Subcutaneous abdominal adipose tissue (tissue), 5 donors: ENCODE data around the gene CPPED1.

Source experiments
- H3K27ac ChIP-seq: one replicate; pipeline ENCODE4 v1.7.0; 2013; ENCODE audit warnings: low read depth, mild to moderate bottlenecking, inconsistent platforms, low read length, moderate library complexity
- H3K27me3 ChIP-seq, 5 donors: one replicate each; pipeline ENCODE4 v1.7.0; 2013; ENCODE audit warnings: low read length in 5 of 5, inconsistent platforms in 1 of 5; ENCODE audit not compliant: control insufficient read depth in 5 of 5, insufficient read depth in 4 of 5
- H3K36me3 ChIP-seq, 5 donors: one replicate each; pipeline ENCODE4 v1.7.0; 2013; ENCODE audit warnings: low read length in 5 of 5; ENCODE audit not compliant: control insufficient read depth in 5 of 5, insufficient read depth in 5 of 5
- H3K4me1 ChIP-seq, 5 donors: one replicate each; pipeline ENCODE4 v1.7.0; 2013; ENCODE audit warnings: low read length in 5 of 5, mild to moderate bottlenecking in 3 of 5, moderate library complexity in 1 of 5; ENCODE audit not compliant: control insufficient read depth in 5 of 5, insufficient read depth in 5 of 5
- H3K4me3 ChIP-seq, 5 donors: one replicate each; pipeline ENCODE4 v1.7.0; 2013; ENCODE audit warnings: low read length in 5 of 5, low read depth in 1 of 5
- H3K9ac ChIP-seq, 5 donors: one replicate each; pipeline ENCODE4 v1.7.0; 2013; ENCODE audit warnings: low read length in 5 of 5, mild to moderate bottlenecking in 4 of 5, moderate library complexity in 3 of 5
- H3K9me3 ChIP-seq, 5 donors: one replicate each; pipeline ENCODE4 v1.7.0; 2013; ENCODE audit warnings: low read length in 5 of 5; ENCODE audit not compliant: control insufficient read depth in 5 of 5
- donor health status: healthy.
- donor health status: healthy.
- donor health status: healthy.
- donor health status: healthy.
- donor health status: healthy.

Gene CPPED1

DNA sequence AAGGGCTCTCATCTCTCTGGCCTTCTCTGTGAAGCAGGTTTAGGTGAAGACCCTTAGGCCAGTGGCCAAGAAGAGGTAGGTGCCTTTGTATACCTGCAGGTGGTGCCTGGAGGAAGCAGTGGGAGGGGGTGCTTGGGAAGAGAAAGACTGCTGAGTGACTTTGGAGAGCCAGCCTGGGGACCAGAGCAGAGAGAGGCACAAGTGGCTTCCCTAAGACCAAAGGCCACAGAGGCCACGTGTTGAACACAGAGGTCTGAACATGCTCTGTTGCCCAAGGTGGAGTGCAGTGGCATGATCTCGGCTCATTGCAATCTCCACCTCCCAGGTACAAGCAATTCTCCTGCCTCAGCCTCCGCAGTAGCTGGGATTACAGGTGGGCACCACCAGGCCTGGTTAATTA is 103.5 kb downstream of the CPPED1 start:
- Histone ChIP-seq H3K27ac (no peak overlapping the region), H3K4me1 (no peaks in the 10 kb centered on the region), H3K27me3 (no peaks in the 10 kb centered on the region)

DNA sequence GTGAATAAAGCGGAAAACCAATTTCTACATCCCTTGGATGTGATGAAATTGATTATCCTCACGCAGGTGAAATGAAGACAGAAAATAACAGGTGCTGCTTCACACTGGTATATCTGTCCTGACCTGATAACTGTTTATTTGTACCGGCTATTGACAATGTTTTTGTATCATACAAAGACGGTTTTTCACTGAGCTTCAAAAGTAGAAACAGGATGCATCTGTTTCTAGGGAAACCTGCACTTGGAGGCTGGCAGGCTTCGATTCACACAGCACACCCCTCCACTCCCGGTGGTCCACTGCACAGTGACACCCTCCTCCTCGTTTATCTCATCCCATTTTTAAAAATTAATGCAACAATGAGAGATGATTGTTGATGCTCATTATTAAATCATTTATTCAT is 104.5 kb downstream of the CPPED1 start:
- Histone ChIP-seq H3K36me3 (peaks cover 0 to 16% (median 5%) of the 10 kb centered on the region in 5 donors), H3K9ac (no peak overlapping the region), H3K27ac (no peak overlapping the region), H3K4me3 (no peak overlapping the region), H3K27me3 (no peaks in the 10 kb centered on the region), H3K4me1 (no peaks in the 10 kb centered on the region), H3K9me3 (no peaks in the 10 kb centered on the region)

More for the DNA sequence above, 103.5 kb downstream of the CPPED1 start:
- Histone ChIP-seq H3K36me3 (peaks cover 0 to 23% (median 9%) of the 10 kb centered on the region in 5 donors), H3K9me3 (no peaks in the 10 kb centered on the region), H3K4me3 (no peak overlapping the region), H3K9ac (no peak overlapping the region)

DNA sequence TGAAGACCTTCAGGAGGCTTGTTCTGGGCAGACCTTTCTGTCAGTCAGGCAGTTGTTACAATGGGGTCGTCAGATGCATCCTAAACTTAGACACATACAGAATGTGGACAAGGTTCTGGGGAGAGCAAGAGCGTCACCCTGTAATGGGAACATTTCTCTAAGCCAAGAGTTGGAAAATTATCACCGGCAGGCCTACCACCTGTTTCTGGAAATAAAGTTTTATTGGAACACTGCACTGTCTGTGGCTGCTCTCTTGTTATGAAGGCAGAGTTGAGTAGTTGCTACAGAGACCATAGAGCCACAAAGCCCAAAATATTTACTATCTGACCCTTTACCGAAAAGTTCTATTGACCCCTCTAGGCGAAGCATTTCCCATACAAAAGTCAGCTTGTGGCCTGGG is 106.2 kb downstream of the CPPED1 start:
- Histone ChIP-seq H3K36me3 (peaks cover 0 to 16% (median 5%) of the 10 kb centered on the region in 5 donors), H3K4me1 (no peaks in the 10 kb centered on the region), H3K9ac (no peak overlapping the region), H3K4me3 (no peak overlapping the region), H3K27ac (no peak overlapping the region), H3K9me3 (no peaks in the 10 kb centered on the region), H3K27me3 (no peaks in the 10 kb centered on the region)

DNA sequence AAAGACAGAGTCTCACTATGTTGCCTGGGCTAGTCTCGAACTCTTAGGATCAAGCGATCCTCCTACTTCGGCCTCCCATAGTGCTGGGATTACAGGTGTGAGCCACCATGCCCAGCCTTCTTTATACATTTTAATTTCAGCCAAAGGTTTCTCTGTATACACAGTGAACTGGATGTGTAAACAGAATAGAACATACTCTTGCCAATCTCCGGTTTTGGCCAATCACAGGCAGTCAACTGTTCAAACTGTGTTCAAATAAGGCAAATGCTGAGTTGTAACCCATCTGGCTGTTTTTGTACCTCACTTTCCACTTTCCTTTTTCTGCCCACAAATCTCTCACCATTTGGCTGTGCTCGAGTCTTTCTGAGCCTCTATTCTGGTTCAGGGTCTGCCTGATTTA is 108.2 kb downstream of the CPPED1 start:
- no peak overlapping the region for H3K27ac ChIP-seq
- H3K4me3 ChIP-seq = no peak overlapping the region
- peaks cover 0 to 5% (median 4%) of the 10 kb centered on the region in 5 donors for H3K36me3 ChIP-seq
- no peaks in the 10 kb centered on the region for H3K27me3 ChIP-seq
- H3K9ac ChIP-seq = no peak overlapping the region
- H3K4me1 ChIP-seq = no peaks in the 10 kb centered on the region
- no peaks in the 10 kb centered on the region for H3K9me3 ChIP-seq

DNA sequence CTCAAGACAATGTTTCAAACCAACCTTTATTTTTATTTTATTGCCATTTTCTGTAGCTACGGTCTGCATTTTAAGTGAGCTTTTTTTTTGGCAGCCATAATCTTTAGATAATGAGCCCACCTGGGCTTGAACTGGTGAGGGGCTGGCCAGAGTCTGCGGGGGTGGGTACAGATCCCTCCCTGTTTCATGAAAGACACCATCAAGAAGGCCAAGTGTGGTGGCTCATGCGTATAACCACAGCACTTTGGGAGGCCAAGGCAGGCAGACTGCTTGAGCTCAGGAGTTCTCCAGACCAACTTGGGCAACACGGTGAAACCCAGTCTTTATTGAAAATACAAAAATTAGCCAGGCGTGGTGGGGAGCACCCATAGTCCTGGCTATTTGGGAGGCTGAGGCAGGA is 113.7 kb downstream of the CPPED1 start:
- Histone ChIP-seq H3K4me1 (no peaks in the 10 kb centered on the region), H3K27me3 (no peaks in the 10 kb centered on the region), H3K27ac (no peak overlapping the region), H3K36me3 (peaks cover 0 to 5% (median 4%) of the 10 kb centered on the region in 5 donors), H3K9ac (no peak overlapping the region), H3K4me3 (no peak overlapping the region), H3K9me3 (no peaks in the 10 kb centered on the region)

DNA sequence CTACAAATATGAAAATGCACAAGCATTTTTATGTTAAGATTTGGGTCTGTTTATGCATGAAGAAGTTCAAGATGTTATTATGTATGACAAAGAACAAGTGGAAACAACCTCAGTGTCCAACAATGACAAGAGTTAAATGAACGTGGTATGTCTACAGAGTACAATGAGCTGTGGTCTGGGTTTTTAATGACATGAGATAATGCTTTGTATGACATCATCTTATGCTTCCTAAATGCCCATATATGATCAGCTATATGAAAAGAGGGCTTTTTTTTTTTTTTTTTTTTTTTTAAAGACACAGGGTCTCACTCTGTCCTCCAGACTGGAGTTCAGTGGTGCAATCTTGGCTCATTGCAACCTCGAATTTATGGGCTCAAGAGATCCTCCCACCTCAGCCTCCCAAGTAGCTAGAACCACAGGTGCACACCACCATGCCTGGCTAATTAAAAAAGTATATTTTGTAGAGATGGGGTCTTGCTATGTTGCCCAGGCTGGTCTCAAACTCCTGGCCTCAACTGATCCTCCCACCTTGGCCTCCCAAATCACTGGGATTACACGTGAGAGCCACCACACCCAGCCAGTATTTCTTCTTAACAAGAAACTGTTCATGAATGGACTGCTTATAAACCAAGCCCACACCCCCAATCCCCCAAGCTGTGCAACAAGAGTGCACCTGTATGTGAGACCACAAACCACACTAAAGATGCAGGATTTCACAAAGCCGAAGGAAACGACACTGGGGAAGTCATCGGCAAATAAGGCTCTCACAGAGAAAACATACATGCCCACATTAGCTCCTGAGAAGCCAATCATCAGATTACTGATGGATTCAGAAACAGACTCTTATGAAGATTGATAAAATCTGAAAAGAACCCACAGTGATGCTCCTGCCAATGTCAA is 114.5 kb downstream of the CPPED1 start:
- Histone ChIP-seq H3K4me1 (no peaks in the 10 kb centered on the region), H3K9ac (no peak overlapping the region), H3K36me3 (peaks cover 0 to 5% (median 4%) of the 10 kb centered on the region in 5 donors), H3K27me3 (no peaks in the 10 kb centered on the region), H3K9me3 (no peaks in the 10 kb centered on the region), H3K4me3 (no peak overlapping the region), H3K27ac (no peak overlapping the region)

DNA sequence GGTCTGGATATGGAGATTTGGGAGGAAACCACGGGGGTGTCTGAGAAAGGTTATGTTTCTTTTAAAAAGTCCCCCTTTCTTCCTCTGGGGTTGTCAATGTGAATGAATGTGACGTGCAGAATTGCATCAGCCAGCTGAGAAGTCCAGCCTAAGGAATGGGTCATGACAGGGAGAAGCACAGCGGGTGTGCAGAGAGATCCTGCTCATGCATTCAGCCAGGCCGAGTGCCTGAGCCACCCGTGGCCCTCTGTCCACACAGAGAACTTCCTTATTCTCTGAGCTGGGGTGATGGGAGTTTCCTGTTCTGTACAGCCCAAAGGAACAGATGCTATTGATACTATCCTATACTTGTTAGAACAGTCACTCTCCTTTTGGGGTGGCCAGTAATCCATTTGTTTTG is 117.9 kb downstream of the CPPED1 start:
- Histone ChIP-seq H3K27me3 (no peaks in the 10 kb centered on the region), H3K36me3 (peaks cover 0 to 2% (median 0%) of the 10 kb centered on the region in 5 donors), H3K9me3 (no peaks in the 10 kb centered on the region), H3K4me1 (peaks cover 2 to 8% (median 7%) of the 10 kb centered on the region in 5 donors), H3K27ac (no peak overlapping the region), H3K4me3 (no peak overlapping the region), H3K9ac (no peak overlapping the region)

DNA sequence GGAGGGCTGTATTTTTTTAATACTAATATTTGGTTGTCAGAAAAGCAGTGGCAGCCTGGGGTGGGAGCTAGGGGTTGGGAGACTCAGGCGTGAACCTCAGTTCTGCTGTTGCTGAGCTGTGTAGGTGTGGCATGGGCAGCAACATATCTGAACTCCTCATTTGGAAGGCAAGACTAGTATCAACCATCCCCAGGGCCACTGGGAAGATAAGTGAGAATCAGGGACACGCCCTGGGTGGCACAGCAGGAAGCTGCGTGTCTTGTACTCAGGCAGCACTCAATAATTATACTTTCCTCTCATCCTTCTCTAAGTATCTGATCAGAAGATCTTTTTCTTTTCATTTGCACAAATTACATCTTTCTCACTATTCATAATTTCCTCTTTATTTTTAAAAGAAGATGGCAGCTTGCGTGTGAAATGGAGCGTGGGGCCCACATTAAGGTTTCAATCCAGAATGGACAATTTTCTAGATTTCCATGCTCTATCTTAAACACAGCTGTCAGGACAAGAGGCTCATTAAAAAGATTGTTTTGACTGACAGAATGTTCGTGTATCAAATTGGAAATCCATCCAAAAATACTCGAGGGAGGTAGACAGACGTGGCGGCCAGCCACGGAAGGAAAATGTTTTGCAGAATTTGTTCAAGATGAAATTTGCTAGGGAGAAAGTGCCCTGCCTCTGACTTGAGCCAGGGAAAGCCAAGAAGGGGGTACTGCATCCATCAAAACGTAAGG is 121.1 kb downstream of the CPPED1 start:
- Histone ChIP-seq H3K9ac (no peak overlapping the region), H3K27me3 (no peaks in the 10 kb centered on the region), H3K4me1 (peaks cover 2 to 8% (median 7%) of the 10 kb centered on the region in 5 donors), H3K27ac (no peak overlapping the region), H3K36me3 (peaks cover 0 to 2% (median 0%) of the 10 kb centered on the region in 5 donors), H3K4me3 (no peak overlapping the region), H3K9me3 (peaks cover 0 to 3% (median 0%) of the 10 kb centered on the region in 5 donors)

DNA sequence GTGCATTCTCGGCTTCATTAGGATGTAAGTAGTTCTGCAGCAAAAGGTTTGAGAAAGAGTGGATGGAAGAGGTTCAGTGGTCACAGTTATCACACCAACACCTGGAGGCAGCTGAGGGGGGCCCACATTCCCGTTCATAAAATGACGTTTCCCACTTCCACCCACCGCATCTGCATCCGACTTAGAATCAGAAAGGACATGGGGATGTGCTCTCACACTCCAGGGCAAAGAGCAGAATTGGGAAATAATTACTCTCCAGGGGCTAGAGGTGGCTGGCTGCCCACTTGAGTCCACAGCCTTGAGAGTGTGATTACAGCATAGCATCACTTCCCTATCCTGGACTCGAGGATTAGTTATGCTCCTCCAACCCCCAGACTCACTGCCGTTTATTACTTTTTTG is 122.0 kb downstream of the CPPED1 start:
- Histone ChIP-seq H3K27me3 (no peaks in the 10 kb centered on the region), H3K9me3 (peaks cover 0 to 3% (median 0%) of the 10 kb centered on the region in 5 donors), H3K9ac (no peak overlapping the region), H3K36me3 (peaks cover 0 to 2% (median 0%) of the 10 kb centered on the region in 5 donors), H3K4me1 (peaks cover 2 to 8% (median 7%) of the 10 kb centered on the region in 5 donors), H3K4me3 (no peak overlapping the region), H3K27ac (no peak overlapping the region)

DNA sequence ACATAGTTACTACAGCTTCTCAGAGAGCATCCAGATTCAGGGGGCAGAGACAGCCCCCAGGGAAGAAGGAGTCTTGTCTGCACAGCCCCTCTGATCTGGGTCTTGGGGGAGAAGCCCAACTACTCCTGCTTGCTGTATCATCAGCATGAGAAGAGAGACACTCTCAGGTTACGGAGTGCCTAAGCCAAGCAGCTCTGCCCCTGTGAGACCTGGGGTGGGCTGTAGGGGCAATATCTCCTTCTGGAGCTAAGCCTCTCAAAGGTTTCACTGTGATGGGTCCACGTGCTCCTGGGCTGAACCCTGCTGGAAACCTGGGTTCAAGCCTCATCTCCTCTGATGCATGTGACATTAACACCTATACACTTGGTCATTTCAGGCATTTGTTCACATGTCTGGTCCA is 123.2 kb downstream of the CPPED1 start:
- Histone ChIP-seq H3K27me3 (no peaks in the 10 kb centered on the region), H3K36me3 (peaks cover 0 to 2% (median 0%) of the 10 kb centered on the region in 5 donors), H3K9ac (no peak overlapping the region), H3K4me3 (no peak overlapping the region), H3K27ac (no peak overlapping the region), H3K4me1 (peaks cover 2 to 8% (median 7%) of the 10 kb centered on the region in 5 donors), H3K9me3 (peaks cover 0 to 3% (median 0%) of the 10 kb centered on the region in 5 donors)
